Stimulated activated CD4-positive, alpha-beta T cell treated with anti-CD3 and anti-CD28 coated beads, Interleukin-12 subunit alpha, Interleukin-12 subunit beta, amount 100 ng/mL, for 4 hours (primary cell): Measurements from ENCODE around the gene CCP110.

Experiments
- DNase-seq: peaks from one replicate; pipeline ENCODE4 v3.0.0-alpha.2; 2020

Gene CCP110

DNA sequence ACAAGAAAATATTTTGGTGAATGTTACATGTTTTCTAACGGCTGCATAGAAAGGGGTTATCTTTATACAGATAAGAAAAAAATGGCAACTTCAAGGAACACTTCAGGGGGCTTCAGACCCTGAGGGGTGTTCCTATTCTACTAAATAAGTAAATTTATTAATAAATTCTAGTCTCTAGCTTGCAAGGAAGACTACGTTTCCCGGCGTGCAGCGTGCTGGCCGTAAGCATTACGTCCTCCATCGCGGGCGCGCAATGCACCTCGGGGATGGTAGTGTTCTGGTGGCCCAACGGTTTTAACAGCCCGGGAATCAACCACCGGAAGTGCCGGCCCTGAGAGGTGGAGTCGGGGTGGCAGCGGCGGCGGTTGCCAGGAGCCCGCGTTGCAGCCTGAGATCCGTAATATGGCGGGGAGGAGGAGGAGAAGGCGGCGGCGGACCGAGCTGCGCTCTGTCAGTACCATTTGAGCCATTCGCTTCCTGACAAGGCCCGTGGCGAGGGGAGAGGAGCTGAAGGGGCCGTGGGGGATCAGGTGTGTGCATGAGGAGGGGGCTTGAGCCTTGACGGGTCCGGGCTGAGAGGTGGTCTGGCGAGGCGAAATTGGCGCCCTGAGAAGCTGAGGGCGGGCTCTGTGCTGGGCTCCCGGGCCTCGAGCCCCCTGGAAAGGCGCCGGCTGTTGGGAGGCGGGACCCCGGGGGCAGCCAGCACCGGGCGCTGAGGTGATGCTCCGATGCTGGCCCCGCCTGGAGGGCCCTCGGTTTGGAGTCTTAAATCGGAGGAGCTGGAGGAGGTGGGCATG is at the start of gene CCP110:
TSS of gene CCP110 (plus strand) at position 384 of the 797 bp plus-strand sequence. CDS start 3,940 bp downstream, outside the sequence.
- DNase-seq, result peak; percentile 92

DNA sequence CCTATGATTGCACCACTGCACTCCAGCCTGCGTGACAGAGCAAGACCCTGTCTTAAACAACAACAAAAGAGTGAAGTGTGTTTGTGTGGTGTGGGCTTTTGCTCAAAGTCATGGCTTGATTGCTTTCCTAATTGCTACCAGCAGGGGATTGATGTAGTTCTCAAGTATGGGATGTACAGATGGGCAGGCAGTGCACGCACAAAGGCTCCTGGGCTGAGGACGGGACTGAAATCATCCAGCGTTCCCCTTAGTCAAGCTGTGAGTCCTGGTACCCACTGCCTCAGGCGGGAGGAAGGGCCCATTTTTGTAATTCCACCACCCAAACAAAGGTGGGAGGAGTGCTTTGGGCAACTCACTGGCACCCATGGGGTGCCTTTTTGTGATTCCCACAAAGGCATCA is 49.1 kb upstream of the CCP110 start:
- no peak for DNase-seq

DNA sequence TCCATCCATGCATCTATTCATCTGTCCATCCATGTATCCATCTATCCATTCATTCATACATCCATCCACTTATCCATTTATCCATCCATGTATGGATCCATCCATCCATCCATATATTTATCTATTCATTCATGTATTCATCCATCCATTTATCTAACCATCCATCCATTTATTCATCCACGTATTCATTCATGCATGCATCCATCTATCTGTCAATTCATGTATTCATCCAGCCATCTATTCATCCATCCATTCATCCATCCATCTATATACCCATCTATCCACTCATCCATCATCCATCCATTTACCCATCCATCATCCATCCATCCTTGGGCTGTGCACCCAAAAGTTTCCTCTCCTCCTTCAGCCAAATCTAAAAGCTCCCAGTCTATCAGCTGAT is 45.2 kb upstream of the CCP110 start:
- no peak for DNase-seq

DNA sequence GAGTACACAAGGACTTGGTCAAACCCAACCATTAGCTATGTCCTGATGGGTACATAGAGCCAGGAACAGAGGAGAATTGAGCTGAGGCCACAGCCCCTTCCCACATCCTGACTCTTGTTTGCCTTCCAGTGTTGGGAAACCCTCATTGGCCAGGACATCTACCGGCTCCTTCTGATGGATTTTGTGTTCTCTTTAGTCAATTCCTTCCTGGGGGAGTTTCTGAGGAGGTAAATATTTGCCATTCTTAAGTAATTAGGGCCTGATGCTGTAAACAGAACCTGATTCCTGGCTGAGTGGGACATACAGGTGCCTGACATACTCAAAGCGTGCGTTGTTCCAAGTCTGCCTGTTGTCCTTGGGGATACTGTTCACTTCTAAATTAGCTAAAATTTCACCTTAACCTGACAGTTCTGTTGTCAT is 44.4 kb upstream of the CCP110 start:
- no peak for DNase-seq

DNA sequence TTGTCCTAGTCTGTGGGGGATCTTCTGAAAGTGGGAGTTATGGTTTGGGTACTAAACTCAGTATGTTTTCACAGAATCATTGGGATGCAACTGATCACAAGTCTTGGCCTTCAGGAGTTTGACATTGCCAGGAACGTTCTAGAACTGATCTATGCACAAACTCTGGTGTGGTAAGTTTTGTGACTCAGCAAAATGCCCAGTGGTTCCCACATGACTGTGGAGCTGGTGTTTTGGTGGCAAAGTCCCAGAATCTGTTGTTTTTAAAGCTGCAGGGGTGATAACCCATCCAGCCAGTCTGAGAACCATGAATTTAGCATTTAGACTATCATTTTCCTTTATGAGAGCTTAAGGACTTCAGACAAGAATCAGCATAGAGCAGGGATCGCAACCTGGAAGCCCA is 42.4 kb upstream of the CCP110 start:
- no peak for DNase-seq

DNA sequence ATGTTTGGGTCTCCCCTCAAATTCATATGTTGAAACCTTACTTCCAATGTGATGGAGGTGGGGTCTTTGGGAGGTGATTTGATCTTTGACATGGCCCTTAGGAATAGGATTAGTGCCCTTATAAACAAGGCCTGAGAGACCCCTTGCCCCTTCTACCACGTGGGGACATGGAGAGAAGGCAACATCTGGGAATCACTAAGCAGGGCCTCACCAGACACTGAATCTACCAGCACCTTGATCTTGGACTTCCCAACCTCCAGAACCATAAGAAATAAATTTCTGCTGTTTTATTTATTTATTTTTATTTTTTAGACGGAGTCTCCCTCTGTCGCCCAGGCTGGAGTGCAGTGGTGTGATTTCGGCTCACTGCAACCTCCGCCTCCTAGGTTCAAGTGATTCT is 42.0 kb upstream of the CCP110 start:
- no peak for DNase-seq

- no peak for DNase-seq
Measured at GRCh38 chr16:19482291-19482690, 41.5 kb upstream of the CCP110 start.

DNA sequence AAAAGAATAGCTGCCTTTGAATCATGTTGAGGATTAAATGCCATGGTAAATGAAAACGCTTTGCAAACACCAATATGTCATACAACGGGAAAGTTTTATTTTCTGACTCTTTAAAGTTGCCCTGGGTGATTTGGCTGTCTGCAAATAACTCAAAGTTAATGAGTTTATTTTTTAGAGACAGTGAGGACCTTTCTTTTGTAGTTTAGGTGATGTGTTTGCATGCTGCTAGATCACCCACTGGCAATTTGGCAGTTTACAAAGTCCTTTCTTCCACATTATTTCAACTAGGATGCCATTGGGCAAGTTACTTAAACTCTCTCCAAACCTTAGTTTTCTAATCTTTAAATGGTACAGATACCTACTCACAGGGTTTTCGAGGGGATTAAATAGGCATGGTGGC is 39.6 kb upstream of the CCP110 start:
- DNase-seq, result no peak

DNA sequence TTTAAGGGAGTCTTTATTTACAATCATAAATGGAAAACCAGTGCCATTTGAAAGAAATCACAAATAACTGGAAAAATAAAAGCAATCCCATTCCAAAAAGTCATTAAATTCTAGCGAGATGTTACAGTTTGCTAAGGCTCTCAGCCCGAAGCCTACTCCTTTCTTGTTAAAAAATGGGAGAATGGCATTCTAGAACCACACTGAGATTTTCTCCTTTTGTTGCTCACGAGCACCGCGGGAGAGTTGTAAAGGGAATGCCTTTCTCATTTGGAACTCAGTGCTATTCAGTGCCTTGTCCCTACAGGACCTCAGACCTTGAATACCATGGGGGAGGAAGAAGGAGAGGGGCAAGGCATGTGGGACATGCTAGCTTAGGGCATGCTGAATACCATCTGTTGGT is 38.1 kb upstream of the CCP110 start:
- DNase-seq, result no peak

DNA sequence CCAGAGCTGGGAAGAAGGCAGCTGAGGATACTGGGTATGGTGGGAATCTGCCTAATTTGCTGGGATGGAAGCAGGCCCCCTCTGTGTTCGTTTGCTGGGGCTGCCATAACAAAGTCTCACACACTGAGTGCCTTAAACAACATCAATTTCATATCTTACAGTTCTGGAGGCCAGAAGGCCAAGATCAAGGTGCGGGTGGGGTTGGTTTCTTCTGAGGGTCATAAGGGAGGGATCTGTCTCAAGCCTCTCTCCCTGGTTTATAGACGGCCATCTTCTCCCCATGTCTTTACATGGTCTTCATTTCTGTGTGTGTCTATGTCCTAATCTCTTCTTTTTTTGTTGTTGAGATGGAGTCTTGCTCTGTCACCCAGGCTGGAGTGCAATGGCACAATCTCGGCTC is 37.7 kb upstream of the CCP110 start:
- no peak for DNase-seq

- DNase-seq, result no peak
Measured at GRCh38 chr16:19486750-19487325, 36.9 kb upstream of the CCP110 start.

- DNase-seq, result no peak
Measured at GRCh38 chr16:19488213-19488640, 35.5 kb upstream of the CCP110 start.

GRCh38 chr16:19490619-19491018 is 33.1 kb upstream of the CCP110 start:
- DNase-seq, result no peak

GRCh38 chr16:19497176-19497575 is 26.6 kb upstream of the CCP110 start:
- DNase-seq, result no peak

DNA sequence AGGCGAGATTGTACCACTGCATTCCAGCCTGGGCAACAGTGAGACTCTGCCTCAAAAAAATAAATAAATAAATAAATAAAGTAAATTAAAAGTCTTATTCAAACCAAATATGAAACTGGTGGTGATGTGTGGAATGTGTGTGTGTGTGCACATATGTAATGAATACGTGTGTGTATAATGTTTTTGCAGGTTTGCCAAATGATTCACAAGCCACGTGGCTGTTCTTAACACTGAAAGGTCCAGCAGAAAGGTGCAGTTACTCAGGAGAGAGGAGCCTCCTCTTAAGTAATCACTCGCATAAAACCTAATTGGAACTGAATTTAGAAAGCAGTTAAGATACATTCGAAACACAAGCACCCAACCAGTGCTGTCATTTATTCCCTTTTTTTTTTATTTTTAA is 24.7 kb upstream of the CCP110 start:
- no peak for DNase-seq

DNA sequence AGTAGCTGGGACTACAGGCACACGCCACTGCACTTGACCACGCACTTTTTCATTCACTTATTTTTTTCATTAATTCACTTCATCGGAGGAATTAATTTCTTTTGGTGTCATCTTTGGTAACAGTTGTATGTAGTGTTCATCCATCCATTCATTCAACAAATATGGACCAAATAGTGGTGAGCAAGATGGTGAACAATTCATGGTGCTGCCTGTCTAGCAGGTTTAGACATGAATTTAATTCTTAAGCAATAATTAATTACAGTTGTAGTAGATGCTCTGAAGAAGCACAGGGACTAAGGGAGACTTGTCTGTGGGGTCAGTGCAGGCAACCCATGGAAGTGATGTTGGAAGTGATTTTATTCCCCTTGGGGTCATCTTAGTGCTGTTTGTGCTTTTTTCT is 24.3 kb upstream of the CCP110 start:
- DNase-seq, result no peak

GRCh38 chr16:19502395-19503131 is 21.2 kb upstream of the CCP110 start:
- peak; percentile 61 for DNase-seq

DNA sequence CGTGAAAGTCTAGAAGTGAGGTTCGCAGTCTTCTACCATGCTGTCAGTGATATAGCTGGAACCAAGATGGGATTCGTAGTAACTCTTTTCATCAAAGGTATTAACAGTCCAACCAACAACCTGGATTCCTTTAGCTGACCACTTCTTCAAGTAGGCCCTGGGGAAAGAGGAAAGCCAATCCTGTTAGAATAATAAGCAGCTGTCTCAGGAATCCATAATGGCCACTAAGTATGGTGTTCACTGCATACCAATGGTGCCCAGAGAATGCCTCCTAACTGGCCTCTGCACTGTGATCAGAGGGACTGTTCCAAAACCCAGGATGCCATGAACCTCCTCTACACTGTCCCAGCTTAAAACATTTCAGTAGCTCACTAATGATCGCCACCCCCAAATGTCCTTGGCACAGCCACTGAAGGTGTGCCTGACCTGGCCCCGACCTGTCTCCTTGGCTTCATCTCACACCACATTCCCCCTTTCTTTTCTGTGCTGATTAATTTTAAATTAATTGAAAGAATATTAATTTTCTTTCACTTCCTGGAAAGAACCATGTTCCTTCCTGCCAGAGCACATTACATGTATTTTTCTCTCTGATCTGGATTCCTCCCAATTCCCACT is 20.2 kb upstream of the CCP110 start:
- no peak for DNase-seq

DNA sequence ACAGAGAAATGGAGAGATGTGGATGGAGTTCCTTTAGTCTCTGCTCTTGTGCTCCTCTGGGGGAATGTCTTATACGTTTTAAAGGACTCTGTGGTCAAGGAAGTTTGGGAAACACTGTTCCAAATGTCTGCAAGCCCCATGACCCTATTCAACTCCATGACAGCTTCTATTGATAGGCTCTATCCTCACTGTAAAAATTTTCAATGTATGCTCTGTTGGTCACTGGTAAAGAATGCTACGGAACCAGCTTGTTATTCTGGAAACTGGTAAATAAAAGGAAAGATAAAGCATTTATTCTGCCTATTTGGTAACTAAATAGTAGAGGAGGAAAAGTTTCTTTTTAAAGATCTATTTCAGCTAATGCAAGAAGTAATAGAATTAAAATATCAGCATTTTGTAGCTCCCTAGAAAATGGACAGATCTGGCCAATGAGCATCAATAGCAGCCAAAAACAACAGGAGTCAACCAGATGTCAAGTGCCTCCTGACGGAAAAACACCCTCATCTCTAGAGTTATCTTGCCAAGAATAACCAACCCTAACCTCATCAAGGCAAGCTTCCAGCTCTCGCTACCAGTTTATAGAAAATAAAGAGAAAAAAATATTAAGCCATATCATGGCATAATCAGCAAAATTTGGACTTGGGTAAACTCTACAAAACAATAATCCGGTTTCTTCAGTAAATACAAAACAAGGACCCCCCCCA is 18.0 kb upstream of the CCP110 start:
- DNase-seq, result no peak

DNA sequence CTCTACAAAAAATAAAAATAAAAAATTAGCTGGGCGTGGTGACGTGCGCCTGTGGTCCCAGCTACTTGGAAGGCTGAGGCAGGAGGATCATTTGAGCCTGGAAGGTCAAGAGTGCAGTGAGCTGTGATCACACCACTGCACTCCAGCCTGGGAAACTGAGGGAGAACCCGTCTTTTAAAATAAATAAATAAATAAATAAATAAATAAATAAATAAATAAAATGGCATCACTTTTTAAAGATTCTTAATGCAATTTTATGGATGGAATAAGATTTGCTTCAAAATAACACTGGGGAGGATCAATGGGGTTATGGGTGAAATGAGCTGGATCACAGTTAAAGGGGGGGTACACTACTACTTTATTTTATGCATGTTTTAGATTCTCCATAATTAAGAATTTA is 16.8 kb upstream of the CCP110 start:
- no peak for DNase-seq

GRCh38 chr16:19507867-19508266 is 15.9 kb upstream of the CCP110 start:
- DNase-seq, result no peak

- no peak for DNase-seq
Measured at GRCh38 chr16:19512297-19512696, 11.4 kb upstream of the CCP110 start.
